HG02840 (cell line): Measurements from ENCODE around the gene OGFOD3.
"Not testable (repeated sequence)": the region's sequence is repeated elsewhere in the genome, so short reads cannot be mapped to it uniquely, and the experiment has no call there.

ENCODE experiments used
- ATAC-seq: cut with Tn5 transposase; IDR thresholded peaks from one replicate; pipeline ENCODE4 v1.9.1; 2021; ENCODE audit warnings: mild to moderate bottlenecking, moderate library complexity, moderate number of reproducible peaks; ENCODE audit not compliant: unreplicated experiment, low FRiP score

Gene OGFOD3

DNA sequence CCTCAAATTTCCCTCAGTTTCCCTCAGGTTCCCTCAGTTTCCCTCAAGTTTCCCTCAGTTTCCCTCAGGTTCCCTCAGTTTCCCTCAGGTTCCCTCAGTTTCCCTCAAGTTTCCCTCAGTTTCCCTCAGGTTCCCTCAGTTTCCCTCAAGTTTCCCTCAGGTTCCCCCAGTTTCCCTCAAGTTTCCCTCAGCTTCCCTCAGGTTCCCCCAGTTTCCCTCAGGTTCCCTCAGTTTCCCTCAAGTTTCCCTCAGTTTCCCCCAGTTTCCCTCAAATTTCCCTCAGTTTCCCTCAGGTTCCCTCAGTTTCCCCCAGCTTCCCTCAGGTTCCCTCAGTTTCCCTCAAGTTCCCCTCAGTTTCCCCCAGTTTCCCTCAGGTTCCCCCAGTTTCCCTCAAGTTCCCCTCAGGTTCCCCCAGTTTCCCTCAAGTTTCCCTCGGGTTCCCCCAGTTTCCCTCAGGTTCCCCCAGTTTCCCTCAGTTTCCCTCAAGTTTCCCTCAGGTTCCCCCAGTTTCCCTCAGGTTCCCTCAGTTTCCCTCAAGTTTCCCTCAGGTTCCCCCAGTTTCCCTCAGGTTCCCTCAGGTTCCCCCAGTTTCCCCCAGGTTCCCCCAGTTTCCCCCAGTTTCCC is 58.8 kb downstream of the OGFOD3 start:
- ATAC-seq: not testable (repeated sequence)

DNA sequence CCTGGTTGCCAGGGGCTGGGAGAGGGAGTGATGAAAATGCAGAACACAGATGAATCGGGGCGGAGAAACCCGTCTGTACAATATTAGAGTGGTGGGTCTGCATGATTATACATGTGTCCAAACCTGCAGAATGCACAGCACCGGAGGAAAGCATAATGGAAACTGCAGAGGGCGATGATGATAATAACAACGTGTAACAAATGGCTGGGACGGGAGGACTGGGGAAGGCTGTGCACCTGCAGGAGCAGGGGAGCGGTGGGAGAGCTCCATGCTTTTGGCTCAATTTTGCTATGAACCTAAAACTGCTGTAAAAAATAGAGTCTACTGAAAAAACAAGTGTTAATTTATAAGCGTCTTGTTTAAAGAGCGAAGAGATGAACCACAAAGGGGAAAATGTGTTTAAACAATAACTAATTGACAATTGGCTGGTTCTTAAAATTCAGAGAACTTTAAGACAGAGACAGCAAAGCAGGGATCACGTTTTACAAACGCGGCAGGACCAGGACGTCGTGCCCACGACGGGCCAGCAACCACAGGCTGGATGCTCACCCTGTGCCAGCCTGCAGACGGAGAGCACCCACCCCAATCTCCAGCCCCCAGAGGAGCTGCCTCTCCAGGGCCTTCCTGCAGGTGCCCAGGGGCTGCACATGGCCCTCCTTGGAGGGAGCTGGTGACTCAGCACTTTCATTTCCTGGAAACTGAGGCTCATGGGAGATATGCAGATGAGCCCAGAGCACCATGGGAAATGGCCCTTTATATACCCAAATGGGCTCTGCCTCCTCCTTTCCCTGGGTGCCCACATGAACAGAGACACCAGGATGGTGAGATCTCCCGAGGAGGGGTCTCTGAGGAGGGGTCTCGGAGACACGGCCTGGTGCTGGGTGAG is 59.7 kb downstream of the OGFOD3 start, which contains the start of gene TEX19:
TSS of gene TEX19 (plus strand) at position 783 of the 886 bp plus-strand sequence. CDS start 2,904 bp downstream, outside the sequence.
- no peak for ATAC-seq

DNA sequence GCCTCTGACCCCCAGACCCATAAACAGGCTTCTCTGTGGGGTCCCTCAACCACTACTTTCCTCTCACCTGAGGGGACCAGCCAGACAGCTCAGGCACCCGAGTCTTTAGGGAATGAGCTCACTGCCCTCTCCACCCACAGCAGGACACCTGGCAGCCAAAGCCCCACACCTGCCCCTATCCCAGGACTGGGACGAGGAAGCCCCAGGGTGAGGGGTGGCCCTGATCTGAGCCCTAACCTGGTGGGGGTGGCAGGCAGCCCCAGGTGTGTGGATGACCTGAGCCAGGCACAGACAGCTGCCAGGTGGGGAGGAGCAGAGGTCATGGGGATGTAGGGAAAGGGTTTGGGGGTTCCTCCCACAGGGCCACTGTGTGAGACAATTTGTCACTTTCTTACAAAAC is 61.0 kb downstream of the OGFOD3 start:
- no peak for ATAC-seq

DNA sequence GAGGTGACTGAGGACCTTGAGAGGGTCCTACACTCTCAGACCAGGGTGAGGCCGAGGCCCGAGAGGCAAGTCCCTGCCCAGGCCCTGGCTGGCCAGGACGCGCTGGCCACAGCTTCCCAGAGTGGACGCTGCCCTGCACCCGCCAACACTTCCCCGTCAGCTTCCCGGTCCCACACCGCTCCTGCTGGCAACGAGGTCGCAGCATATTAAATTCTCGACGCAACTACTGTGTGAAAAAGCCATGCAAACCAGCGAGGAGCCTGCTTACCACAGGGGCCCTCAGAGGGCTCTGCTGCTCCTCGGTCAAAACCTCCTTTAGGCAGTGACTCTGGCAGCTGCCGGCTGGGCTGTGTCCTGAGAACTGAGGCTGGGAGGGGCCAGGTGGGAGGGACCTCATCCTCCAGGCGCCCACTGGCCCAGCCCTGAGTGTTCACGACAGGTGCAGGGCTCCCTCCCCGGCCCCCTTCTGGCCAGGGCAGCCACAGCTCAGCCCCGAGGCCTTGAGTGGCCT is 61.5 kb downstream of the OGFOD3 start:
- ATAC-seq: no peak

DNA sequence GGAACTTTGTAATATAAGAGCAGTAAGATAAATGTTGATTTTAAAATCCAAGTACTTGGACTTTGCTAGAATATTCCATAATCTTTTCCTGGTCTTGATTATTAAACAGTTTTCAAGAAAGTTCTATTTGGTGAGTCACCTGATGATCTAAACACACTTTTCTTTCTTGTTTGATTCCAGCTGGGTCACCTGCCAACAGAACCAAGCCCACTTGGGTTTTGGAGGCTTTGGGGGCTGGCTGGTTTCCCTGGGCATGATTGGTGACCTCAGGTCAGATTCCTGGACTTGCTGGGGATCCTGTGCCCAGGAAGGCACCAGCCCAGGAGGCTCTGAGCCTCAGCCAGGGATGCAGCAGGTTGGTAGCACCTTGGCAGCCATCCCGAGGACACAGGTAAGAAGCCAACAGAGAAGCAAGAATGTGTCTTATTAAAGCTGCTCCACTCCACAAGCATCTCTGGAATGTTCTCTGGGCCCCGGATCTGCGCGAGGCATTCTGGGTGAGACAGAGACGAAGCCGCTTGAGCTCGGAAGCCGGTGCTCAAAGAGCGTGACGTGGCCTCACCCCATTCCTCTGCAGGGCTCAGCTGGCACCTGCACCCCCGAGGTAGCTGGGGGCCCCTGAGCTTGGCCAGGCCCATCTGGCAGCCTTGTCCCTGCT is 62.5 kb downstream of the OGFOD3 start:
- no peak for ATAC-seq

DNA sequence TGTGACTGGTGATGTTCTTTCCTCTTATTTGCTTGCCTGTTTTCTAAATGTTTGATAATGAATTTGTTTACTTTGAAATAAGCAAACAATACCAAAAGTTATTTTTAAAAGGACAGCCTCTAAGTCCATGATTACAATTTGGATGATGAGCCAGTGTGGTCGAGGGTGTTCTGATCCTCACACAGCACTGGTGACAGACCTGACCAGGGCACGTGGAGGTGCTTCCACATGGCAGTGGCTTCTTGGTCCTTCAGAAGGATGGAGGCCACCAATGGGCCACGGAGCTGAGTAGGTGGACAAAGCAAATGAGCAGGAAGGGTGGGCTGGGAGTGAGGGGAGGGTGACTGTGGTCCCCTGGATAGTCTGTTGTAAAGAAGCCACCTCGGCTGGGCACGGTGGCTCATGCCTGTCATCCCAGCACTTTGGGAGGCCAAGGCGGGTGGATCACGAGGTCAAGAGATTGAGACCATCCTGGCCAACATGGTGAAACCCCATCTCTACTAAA is 63.5 kb downstream of the OGFOD3 start:
- ATAC-seq: no peak

DNA sequence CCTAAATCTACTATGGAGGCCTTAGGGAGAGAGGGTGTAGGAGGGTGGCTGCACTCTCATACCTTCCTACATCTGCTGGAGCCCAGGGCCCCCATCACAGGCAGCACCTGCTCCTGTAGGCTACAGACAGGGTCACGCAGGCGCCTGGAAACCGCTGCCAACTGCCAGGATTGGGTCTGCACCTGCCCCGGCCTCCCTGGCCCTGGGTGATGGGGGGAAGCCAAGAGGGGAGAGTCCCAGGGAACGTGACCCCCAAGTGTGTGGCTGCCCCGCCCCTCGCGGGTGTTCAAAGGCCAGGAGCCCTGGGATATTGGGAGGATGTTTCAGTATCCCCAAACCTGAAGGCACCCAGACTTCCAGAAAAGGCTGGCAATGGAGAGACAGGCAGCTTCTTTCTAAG is 64.9 kb downstream of the OGFOD3 start:
- no peak for ATAC-seq

DNA sequence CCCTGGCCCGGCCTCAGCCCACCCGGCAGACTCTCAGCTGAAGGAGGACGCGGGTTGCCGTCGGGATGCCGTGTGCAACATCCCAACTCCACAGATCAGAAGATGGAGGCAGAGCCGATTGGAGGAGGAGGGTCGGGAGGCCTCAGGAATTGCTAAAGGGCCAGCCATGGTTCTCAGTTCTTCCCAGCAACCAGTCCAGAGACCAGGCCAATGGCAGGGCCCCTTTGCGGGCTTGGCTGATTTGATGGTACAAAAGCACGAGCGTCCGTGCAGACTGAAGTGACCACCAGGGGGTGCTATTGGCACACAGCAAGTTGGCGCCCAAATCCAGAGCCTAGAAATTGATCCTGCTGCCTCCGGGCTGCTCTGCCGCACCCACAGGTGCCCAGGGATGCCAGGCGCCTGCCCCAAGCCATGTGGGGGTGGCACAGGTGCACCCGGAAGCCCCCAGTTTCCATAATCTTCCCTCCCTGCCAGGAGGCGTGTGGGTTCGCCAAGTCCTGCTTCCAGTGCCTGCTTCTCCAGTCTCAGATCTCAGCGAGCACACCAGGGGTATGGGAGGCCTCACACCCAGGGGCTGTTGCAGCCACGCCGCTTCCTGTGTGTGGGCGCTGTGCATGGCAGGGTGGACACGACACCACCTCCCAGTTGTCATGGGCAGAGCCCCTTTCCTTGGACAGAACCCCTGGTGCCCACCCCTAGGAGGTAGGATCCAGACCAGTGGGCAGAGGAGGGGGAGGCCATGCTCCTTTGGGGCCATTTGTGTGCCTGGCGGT is 66.5 kb downstream of the OGFOD3 start:
- ATAC-seq: peak; percentile 67

DNA sequence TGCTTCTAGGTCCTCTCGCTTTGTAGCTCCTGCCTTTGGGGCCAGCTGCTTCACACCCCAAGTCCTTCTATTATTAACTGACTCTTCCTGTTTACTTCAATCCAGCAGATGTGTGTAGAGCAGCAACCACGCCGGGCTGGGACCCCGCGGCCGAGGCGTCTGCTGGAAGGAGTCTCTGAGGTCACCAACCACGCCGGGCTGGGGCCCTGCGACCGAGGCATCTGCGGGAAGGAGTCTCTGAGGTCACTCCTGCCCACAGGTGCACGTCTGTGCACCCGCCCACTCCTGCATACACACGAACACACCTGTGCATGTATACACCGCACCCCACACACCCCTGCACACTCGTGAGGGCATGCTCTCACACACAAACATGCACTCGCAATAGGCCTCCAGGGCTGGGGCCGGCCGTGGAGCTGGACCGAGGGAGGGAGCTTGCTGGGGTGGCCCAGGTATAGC is 67.1 kb downstream of the OGFOD3 start:
- no peak for ATAC-seq

DNA sequence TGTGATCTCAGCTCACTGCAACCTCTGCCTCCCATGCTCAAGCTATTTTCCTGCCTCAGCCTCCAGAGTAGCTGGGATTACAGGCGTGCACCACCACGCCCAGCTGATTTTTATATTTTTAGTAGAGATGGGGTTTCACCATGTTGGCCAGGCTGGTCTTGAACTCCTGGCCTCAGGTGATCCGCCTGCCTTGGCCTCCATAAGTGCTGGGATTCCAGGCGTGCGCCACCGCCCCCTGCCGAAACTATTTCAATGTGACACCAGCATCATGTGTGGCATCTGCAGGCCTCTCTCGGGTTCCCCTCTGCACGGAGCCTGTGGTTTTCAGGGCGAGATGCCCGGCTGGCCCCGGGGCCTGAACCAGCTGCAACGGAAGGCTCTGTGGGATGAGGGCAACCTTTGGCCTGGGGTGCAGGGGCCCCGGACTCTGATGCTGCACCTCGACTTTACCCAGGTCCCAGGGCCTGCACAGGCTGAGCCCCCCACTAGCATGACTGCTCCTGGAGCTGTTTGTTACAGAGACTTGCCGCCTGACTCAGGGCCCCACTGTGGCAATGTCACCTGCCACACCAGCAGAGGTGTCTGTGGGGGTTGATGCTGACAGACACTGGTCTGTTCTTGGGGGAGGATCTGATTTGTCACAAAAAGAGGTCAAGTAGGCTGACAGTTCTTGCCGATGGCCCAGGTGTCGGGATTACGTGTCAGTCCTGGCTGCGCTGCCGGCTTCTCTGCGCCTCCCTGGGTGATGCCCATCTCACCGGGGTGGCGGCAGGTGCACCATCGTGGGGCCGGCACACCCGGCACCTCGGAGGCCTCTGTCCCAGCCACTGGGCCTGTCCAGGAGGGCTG is 68.0 kb downstream of the OGFOD3 start:
- no peak for ATAC-seq

DNA sequence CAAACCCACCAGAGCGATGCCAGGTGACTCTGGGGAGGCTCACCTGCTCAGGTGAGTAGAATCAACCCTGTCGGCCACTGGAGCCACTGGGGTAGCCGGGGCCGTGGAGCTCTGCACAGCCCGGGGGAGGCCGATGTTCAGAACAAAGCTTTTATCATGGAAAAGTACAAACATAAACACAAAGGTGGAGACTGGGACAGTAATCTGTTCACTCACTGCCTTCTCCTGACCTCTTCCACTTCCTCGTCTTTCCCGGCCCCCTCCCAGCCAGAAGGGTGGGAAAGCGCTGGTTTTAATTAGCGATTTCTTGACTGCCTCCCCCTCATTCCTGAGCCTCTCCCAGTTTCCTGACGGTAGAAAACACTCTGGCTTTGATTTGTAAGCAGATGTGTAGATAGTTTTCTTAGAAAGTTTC is 69.1 kb downstream of the OGFOD3 start:
- ATAC-seq: no peak

DNA sequence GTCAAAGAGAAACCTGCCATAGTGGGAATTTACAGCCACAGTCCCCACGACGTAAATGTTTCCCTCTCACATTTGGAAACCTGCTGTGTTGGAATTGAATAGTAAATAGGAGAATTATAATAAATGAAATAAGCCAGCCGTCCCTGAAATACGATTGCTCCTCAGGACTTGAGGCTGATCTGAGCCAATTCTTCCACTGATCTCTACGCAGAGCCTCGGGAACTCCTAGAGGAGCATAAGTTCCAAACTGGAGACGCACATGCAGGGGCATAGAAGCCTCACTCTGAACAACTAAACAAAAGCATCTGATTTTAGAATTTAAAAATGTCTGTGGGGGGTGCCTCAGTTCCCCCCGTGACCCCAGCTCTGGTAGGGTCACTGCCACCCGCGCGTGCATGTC is 69.5 kb downstream of the OGFOD3 start:
- ATAC-seq: no peak

DNA sequence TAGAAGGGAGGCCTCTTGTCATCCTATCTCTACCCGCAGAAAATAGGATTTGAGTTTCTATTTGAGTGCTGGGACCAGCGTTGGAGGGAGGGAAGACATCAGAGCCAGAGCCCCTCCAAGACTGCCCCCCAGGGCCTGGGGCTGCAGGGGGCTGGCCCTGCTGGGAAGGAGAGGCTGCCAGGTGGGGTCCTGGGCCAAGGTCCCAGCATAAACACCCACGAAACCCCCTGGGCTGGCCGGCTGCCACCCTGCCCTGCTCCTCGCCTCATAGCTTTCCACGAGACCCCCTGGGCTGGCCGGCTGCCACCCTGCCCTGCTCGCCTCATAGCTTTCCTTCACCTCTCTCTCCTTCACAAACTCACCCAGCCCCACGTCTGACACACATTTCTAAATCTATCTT is 70.0 kb downstream of the OGFOD3 start:
- no peak for ATAC-seq

DNA sequence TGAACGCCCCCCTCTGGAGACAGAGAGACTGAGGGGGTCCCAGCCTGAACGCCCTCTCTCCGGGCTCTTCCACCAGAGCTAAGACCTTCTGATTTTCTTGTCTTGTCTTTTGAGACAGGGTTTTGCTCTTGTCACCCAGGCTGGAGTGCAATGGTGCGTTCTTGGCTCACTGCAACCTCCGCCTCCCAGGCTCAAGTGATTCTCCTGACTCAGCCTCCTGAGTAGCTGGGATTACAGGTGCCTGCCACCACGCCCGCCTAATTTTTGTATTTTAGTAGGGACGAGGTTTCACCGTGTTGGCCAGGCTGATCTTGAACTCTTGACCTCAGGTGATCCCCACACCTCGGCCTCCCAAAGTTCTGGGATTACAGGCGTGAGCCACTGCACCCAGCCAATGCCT is 70.4 kb downstream of the OGFOD3 start:
- ATAC-seq: not testable (repeated sequence)

DNA sequence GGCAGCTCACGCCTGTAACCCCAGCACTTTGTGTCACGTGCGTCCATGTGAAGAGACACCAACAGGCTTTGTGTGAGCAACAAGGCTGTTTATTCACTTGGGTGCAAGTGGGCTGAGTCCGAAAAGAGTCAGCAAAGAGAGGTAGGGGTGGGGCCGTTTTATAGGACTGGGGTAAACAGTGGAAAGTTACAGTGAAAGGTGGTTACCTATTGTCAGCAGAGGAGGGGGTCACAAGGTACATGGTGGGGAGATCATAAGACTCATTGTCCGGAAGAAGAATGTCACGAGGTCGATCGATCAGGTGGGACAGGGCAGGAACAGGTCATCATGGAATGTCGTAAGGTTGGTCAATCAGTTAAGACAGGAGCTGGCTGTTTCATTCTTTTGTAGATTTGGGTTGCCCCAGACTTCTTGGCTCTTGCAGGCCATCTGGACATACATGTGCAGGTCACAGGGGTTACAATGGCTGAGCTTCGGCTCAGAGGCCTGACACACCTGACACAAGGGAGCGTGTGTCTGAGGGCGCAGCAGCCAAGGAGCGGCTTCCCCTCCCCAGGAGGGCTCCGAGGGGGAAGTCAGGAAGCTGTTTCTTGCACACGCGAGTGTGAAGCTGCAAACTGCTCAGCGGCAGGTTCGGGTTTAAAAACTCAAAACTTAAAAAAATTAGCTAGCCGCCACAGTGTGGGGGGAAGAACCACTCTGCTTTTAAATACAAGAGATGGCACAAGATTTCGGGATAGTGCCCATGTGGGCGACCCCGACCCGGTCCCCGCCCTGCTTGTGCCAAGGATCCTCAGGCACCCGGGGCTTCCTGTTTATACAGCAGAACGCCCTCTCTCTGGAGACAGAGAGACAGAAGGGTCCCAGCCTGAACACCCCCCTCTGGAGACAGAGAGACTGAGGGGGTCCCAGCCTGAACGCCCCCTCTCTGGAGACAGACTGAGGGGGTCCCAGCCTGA is 71.8 kb downstream of the OGFOD3 start:
- no peak for ATAC-seq

DNA sequence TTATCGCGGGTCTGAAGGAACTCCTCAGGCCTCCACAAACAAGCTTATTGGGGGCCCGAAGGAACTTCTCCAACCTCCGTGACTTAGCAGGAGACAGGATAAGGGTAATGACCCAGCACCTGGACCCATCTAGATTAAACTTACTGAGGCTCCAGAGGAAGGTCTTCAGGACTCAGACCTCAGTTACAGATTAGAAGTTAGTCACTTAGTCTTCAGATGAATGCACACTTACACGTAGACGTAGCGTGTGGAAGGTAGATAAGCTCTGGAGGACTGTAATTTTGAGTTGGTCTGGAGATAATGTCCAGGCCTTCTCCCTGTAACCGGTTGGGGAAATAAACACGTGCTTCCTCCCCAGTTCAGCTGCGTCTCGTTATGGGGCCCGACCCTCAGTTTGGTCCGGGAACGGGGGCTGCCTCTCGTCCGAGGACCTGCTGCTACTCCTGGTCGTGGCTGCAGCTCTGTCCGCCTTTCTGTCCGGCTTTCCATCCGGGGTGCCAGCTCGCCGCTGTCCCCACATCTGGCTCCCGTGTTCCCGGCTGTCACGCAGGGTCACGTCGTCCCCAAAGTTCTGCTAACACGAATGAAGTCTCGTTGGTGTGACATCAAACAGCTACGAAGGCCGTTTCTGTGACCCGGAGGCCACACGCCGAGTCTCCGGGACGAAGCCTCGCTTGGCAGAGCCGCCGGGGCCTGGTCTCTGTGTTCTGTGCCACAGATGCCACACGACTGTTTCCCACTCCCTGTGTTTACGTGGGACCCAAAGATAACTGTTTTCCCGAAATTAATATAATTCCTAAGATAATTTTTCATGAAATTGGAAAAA is 73.0 kb downstream of the OGFOD3 start:
- ATAC-seq: no peak
